ENCODE results near the gene DOCK1.

DOCK1 gene

DNA sequence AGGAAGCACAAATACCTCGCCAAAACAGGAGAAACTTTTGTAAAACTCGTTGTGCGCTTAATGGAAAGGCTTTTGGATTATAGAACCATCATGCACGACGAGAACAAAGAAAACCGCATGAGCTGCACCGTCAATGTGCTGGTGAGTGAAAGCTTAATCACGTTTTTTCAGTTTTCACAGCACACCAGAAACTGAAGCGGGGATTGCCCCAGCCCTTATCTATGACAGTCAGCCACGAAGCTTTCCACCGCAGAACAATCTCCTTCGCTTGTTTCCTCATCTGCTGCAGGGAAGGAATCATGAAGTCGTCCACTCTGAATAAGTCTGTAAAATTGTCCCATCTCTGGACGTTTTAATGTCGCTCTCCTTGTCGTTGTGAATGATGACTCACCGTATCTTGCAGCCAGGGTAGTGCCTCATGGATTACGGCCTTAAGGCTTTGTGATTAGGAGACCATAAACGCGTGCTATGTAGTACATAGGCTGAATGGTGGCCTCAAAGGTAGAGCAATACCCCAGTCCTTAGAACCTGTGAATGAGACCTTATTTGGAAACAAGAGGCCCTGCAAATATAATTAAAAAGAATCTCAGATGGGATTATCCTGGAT lies 468.9 kb downstream of the DOCK1 start:
- no peak for DNase-seq

DNA sequence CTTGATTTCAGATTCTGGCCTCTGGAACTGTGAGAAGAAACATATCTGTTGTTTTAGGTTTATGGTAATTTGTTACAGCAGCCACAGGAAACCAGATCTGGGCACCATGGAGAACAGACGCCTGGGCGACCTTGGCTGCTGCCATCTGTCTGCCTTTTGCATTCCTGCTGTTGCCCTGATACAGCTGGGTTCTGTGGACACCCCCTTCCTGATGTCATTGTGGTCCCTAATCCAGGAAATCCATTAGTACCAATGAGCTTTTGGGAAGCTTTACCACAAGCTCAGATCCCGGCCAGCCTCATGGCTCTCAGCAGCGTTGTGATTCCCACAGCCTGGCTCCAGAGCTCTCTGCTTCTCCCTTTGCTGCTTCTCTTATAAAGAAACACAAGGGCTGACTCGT lies 469.7 kb downstream of the DOCK1 start:
- DNase-seq: no peak

DNA sequence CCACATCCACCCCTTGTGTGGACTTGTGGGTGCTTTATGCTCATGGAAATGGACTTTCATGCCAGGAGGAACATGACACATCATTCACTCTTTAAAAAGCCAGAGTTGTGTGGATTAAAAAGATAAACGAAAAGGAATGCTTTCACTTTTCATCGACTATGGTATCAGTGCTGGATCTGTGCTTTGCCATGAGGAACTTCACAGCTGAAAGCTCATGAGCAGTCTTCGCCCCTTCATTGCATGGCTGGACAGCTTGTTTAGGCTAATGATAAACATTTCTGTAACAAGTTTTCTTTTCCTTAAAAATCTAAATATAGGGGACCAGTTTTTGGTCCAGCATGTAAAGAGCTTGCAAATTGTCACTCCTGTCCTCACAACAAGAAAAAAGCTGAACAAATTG lies 470.2 kb downstream of the DOCK1 start:
- no peak for DNase-seq

DNA sequence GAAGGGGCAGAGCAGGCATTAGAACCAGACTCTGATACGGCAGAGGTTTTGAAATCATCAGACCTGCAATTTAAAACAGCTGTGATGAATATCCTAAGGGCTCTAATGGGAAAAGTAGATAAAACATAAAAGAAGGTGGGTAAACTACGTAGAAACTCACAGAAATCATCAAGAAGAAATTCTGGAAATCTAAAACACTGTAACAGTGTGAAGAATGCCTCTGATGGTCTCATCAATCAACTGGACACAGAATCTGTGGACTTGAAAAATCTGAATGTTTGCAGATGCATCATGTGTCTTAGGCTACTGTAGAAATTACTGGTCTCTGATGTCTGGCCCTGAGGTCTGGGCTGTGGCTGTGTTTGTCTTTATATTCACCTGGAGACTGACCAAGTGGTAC lies 470.8 kb downstream of the DOCK1 start:
- DNase-seq: no peak

DNA sequence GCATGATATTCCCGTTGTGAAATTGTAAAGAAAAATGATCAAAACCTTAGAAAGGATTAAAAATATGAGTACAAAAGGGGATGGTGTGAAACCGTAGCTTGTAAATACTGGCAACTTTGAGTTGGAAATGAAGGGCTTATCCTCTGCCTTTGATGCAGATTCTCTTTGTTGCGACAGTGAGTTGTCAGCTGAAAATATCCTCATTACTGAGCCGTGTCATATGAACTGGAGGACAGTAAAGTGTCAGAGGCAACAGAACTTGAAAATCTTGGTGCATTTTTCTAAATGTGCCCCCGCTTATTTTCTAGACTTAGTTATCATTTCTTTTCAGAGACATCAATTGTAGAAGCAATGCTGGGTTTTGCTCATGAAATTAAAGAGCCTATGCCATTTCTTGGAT lies 473.4 kb downstream of the DOCK1 start:
- no peak for DNase-seq

DNA sequence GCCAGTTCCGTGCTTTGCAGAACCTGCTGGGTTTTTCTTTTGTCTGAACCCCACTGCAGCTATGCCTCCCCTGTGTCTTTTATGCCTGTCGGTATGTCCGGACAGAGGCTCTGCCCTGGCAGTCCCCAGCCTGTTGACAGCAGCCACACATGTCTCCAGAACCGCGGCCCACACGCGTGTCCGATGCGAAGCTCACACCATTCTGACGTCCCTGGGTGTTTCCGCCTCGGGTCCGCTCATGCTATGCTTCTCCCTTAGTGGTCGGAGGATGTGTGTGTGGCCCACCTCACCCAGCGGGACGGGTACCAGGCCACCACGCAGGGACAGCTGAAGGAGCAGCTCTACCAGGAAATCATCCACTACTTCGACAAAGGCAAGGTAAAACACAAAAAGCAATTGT lies 479.3 kb downstream of the DOCK1 start:
- DNase-seq: no peak

DNA sequence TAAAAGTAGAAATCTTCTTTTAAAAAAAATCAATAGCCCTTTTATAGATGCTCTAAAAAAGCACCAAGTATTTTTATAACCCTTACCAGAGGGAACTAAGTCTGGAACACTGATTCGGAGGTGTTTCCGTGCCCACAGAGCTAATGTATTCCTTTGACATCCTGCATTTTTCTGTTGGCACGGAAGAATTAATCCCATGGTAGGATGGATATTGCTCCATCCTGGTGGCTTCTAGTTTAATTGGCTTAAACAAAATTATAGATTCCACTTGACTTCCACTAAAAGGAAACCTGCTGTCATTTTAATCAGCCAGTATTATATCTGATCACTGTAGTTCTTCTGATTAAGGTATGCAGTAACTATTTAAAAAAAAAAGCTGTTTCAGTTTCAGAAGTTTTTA lies 479.8 kb downstream of the DOCK1 start:
- DNase-seq: no peak

DNA sequence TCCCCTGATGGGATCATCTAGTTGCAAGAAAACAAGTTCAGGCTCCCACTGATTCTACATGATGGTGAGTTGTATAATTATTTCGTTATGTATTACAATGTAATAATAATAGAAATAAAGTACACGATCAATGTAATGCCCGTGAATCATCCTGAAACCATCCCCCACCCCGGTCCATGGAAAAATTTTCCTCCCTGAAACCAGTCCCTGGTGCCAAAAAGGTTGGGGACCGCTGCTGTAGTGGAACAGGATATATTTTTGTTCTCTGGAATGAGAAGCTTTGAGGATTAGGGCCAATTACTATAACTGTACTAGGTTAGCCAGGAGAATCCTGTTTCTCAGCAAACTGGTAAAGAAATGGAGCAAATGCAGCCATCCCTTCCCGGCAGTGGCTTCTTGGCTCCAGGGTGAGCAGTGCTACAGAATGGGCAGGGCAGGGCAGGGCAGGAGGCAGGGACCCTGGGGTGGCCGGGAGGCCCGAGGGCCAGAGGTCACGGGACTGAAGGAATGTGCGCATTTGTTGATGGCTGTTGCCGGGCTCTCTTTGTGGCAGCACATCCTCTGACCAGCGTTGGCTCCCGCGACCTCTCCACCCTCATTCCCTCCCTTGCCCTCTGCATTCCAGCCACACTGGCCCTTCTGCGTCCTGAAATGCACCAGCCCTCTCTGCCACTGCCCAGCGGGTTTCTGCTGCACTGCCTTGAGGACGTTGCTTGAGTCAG lies 481.5 kb downstream of the DOCK1 start:
- DNase-seq: no peak

DNA sequence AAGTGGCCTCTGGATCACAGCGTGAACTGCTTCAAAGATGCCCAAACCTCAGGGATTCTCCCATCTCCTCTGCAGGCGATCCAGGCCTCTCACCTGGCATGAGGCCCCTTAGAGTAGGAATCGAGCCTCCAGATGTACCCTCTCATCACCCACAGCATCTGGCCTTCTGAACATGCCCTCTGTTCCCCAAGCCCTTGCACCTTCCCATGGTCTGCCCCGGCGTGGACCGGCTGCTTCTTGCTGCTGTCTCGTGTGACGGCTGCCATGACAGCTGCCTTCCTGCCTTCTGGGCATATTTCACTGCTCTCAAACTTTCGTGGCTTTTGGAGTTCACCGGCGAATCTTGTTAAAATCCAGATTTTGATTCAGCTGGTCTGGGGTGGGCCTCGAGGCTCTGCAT lies 486.6 kb downstream of the DOCK1 start:
- DNase-seq: no peak

DNA sequence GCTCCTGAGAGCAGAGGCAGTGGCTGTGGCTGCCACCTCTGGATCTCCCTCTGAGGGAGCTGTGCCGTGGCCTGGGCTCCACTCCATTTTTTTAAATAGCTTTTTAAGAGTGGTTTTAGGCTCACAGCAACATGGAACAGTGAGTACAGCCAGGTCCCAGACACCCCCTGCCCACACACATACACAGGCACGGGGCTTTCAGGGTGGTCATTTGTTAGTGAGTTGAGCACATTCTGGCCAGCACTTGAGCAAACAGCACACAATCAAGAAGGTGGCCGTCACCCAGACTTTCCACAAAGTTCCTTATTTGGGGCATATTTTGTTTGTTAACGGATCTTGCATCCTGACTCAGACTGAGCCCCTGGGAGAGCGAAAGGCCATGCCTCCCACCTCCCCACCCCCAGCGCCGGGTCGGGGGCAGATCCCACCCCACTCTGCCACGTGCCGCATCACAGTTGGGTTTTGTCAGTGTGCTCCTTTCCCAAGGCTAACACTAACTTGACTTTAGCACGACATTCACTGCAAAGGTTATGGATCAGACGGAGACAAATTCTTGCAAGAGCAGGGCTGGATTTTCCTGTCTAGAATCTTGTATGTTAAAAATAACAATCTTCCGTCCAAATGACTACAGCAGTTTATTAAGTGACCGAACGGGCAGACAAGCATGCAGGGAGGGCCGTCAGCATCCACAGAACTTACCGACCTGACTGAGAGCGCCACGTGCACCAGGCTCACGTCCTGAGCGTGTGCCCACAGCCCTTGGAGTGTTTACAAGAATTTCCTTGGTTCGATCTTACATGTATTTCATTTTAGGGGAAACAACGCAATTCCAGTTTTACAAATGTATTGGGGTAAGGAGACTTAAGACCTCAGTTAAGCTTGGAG lies 487.4 kb downstream of the DOCK1 start:
- no peak for DNase-seq

DNA sequence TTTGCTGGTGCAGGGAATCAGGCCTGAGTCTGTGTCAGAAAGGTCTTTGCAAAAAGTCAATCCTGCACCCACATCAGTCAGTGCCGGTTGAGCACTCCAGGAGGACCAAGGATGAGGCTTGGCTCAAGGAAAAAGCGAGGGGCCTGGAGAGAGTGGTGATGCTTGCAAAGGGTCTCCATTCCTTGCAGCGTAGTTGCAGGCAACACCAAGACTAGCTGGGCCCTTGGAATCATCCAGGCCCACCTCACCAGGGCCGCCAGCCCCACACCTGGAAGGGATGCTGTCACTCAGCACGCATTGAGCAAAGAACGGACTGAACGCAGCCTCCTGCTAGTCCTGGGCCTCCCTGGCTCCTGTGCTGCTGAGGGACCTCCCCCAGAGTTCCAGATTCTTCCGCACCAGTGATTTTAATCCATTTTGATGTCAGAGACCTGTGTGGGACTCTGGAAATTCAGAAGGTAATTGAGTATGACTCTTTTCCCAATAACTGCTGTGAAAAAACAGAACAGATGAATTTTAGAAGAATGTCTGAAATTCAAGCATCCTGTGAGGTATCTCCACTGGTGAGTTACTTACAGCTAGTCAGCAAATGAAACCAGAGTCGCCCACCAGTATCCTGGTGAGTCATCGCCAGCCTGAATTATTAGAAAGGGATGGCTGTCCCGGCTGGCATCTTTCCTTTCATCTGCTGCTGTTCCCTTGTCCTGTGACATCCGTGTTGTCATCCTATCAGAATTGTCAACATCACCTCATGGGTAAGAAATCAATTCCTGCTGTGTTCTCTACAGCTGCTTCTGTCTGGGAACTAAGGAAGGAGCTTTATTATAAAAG lies 493.1 kb downstream of the DOCK1 start:
- no peak for DNase-seq

DNA sequence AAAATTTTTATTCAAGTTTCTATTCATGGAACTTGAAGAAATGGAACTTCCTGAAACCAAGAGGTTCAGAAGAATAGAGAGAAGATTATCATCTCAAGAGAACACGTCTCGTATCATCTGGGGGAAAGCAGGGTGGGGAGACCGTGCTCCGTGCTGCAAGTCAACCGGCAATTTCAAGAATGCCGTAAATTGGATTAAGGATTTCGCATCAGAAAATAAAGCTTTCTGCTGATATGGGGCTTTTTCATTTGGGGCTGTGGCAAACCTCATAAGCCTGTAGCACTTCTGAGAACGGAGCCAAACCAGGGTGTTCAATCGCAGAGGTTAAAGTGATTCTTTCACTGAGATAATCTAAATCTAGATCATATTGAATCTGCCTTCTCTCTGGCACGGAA lies 493.7 kb downstream of the DOCK1 start:
- DNase-seq: no peak

DNA sequence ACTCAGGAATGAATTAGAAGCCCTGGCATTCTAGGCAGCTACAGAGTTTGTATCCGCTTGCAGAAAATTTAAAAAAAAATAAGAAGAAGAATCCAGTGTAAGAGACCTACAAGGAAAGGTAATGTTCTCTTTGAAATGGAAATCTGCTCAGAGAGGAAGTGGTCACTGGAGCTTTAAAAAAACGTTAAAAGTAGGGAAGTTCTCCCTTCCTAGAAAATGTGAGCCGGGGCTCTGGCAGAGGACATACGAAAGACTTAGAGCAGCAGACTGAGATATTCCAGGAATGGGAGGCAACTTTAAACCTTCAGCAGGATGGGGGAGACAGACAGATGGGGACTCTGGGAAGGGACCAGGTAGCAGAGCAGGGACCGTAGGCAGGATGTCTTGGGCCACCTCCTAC lies 494.4 kb downstream of the DOCK1 start:
- no peak for DNase-seq

DNA sequence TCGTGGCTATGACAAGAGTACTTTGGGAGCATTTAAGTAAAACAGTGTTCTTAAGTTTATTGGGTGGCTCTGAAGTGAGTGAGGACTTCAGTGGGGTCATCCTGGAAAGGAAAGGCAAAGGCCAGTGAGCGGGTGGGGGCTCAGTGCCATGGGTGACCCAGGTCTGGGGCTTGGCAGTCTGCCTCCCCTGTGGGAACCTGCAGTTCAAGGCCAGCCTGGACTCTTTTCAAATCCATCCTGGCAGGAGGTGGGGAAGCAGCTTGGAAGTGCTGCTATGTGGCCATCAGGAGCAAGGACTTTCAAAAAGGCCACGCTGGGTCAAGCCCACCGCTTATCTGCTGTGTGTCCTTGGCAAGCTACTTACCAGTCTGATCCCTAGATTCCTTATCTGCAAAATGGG lies 495.0 kb downstream of the DOCK1 start:
- no peak for DNase-seq

DNA sequence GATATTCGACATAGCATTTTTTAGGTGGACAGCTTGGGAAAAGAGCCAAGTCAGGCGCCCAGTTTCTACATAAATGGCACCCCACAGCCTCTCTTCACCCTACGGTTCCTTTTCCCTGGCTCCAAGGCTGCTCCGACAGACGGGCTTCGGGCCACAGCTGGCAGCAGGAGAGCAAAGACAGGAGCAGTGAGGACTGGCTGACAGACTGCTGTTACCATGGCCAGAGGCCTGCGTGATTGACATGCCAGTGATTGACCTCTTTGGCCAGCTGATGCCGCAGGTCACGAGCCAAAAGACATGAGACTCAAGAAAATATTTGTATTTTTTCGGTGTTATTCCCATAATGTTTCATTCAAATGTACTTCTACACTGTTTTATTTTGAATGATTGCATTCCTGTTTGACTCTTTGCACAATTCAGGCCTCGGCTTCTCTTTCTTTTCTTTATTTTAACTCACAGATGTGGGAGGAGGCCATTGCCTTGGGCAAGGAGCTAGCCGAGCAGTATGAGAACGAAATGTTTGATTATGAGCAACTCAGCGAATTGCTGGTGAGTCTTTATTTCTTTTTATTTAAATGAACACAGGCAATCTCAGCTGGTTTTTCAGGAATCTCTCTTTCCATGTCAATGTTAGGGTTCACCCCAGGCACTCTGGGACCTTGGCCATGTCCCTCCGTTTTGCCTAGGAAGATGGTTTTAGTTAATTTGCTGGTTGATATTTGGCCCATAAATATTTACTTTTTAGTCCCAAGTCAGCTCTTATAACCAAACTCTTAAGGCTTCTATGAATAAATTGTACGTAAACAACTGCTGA lies 497.6 kb downstream of the DOCK1 start:
- no peak for DNase-seq

DNA sequence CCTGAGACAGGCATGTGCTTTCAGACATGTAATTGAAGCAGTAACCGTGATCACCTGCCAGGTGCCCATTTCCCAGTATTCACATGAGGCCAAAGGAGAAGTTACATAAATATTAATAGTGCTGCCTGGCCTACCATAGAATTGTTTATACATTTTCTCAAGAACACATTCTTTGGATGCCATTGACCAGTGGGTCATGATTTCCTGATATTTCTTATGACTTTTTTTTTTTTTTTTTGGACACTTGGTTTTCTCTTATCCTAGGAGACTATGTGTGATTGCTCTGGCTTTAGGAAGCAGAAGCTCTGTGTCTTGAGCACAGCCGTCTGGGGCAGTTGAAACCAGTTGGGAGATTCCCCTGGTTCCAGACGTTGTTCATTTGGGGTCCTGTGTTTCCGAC lies 500.0 kb downstream of the DOCK1 start:
- no peak for DNase-seq

DNA sequence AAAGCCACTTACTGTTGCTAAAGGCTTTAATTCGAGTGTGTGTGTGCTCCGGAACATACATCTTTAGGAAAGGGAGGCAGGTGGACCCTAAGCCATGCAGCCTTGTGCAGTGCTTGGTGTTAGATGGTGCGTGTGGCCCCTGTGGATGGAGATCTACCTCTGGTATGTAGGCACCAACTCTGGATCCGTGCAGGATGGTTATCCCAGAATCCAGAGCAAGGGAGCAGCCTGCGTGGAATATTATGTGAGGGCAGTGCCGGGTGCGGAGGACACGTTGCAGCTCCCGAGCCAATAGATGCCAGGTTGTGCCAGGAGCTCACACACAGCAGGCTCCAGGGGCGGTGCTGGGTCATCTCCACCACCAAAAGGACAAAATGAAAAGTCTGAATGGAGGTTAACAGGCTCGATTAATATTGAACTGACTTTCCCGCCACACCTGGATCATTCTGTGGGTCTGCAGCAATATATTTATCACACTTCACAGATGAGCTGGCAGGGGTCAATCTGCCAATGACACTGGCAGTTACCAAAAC lies 500.9 kb downstream of the DOCK1 start:
- no peak for DNase-seq

DNA sequence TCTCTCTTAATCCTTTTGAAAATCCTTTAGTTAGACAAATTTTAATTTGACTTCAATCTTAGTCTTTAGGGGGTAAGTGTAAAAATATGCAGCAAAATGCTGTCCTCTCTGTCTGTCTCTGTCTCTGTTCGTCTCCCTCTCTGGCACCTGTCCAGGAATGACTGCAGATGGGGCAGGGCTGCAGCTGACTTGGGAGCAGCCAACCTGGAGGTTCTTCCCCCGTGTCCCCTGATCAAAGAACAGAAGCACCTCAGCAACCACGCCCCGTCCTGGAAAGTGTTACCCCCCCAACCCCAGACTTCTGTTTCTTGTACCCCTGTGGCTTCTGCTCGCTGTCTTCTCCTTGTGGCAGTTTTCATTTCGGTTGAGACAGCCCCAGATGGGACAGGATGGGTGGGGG lies 502.3 kb downstream of the DOCK1 start:
- no peak for DNase-seq

DNA sequence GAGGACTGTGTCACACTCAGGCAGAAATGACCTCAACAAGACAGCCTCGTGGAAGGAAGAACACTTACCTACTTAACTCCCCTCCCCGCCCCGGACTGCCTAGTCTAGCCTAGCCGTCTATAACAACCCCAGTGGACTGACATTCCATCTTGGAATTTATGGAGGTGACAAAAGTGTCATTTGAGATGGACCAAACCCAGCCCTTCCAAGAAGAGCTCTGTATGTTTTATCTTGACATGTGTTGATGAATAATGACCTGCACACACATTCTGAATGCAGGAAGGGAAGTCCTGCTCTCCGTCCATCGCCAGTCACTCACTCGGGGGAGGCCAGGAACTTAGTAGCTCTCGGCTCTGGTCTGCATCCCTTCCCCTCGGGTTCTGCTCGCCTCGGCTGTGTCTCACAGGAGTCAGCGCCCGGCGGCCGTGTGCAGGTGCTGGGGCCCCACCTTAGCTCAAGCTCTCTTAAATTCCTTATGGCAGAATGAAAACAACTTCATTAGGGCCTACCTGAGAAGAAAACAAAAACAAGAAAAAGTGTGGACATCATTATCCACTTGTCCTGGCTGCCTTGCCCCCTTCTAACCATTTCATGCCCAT lies 503.0 kb downstream of the DOCK1 start:
- no peak for DNase-seq

DNA sequence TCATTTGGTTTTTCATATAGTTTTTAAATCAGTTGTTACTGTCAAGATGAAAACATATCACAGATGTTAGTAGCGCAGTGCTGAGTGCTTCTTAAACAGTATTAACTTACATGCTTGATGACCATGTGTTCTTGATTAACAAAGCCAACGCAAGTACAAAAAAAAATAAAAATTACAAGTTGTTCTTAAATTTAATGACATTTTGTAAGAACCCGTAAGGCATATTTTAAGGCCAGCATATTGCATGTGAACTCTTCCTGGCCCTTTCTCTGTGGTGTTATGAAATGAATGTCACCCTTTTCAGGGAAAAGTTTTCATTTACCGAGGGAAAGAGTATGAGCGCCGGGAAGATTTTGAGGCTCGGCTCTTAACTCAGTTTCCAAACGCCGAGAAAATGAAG lies 503.5 kb downstream of the DOCK1 start:
- DNase-seq: no peak

DNA sequence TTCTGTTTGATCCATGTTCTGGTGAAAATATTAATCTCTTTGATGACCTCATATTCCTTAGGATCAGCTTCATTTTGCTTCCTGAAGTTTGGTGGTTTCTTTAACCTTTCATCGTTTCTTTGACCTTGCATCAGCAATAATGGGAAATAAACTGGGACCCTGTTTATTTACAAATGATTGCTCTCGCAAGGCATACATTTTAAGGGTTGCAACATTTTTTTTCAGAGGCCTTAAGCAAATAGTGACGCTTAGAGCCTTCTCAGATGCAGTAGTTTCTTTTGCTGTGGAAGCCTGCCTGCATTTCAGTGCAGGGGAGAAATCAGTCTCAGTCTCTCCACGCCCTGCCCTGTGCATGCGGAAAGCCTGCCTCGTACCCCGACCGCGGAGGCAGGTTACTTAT lies 504.8 kb downstream of the DOCK1 start:
- no peak for DNase-seq

DNA sequence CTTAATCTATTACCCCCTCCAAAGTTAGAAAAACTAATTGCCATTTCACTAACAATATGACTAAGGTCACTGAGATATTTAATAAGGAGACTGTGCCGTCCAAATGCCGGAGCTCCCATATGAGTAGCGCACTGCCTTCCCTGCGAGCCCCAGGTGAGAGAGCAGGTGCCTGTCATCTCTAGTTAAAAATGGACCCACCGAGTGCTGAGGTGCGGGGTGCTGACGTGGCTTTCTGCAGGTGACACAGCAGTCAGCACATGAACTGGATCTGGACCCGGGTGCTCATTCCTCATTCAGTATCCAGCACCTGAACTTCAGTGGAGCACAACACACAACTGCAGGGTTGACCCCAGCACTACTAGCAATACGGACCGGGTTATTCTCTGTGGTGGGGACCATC lies 505.8 kb downstream of the DOCK1 start:
- no peak for DNase-seq
